ENCODE data around the gene KIRREL3.

GRCh38 chr11:126663749-126664592 lies 336.6 kb downstream of the KIRREL3 start:
- TF ChIP-seq POLR2A (IDR thresholded peaks at IDR 0.05) (no peak), POLR2AphosphoS5 (IDR thresholded peaks at IDR 0.05) (no peak)

Measured in prostate gland (tissue), 1 donor.